Testis (tissue), 2 donors: ENCODE results near the gene OR8D1.

Experiments used
- POLR2A ChIP-seq: fragments of 450-650 bp; IDR thresholded peaks from one replicate; pipeline ENCODE4 v1.6.1; 2017; ENCODE audit warnings: antibody characterized with exemption, mild to moderate bottlenecking, moderate library complexity
- TF ChIP-seq, protein P1 (sequence below), 3 experiments: fragments of 450-650 bp in 2 of 3; fragments of 200-600 bp in 1 of 3; sonication (generic) in 1 of 3; IDR thresholded peaks; one replicate each; pipeline ENCODE4 v1.5.1; 2016 to 2019; ENCODE audit warnings: antibody characterized with exemption in 3 of 3, mild to moderate bottlenecking in 2 of 3, moderate library complexity in 1 of 3

DNA sequence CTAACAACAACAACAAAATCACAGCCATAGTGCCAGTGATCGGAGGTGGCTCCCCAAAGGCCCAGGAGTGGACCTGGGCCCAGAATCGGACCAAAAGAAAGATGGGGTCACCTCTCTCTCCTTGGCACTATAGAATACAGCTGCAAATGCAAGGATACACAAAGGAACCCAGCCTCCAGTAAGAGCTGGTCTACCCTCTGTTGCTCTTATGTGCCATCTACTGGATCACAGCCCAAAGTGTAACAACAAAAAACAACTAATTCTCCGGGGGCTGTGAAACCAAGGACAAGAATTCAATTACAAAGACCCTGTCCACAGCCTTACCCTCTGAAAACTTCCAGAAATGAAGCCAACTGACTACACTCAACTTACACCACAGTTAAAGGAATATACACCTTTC lies 35.9 kb downstream of the OR8D1 start:
- TF ChIP-seq, protein P1, sequence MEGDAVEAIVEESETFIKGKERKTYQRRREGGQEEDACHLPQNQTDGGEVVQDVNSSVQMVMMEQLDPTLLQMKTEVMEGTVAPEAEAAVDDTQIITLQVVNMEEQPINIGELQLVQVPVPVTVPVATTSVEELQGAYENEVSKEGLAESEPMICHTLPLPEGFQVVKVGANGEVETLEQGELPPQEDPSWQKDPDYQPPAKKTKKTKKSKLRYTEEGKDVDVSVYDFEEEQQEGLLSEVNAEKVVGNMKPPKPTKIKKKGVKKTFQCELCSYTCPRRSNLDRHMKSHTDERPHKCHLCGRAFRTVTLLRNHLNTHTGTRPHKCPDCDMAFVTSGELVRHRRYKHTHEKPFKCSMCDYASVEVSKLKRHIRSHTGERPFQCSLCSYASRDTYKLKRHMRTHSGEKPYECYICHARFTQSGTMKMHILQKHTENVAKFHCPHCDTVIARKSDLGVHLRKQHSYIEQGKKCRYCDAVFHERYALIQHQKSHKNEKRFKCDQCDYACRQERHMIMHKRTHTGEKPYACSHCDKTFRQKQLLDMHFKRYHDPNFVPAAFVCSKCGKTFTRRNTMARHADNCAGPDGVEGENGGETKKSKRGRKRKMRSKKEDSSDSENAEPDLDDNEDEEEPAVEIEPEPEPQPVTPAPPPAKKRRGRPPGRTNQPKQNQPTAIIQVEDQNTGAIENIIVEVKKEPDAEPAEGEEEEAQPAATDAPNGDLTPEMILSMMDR (IDR thresholded peaks at IDR 0.05), result no peak
- TF ChIP-seq POLR2A, result no peak
